ENCODE results near the gene LYPD6B.

GRCh38 chr2:149029307-149029965 lies 9.1 kb upstream of the LYPD6B start:
- TF ChIP-seq CTCF (conservative IDR thresholded peaks at IDR 0.05) = no peak
- TF ChIP-seq ZFX (IDR thresholded peaks at IDR 0.05) = no peak

All from C4-2B (cell line).